Upper lobe of right lung (tissue), 1 donor: Measurements from ENCODE around the gene MBD3L3. TPM values are rescaled to one million over a fixed set of nuclear protein-coding genes. Genes with fewer than 3 reads are reported as not detected.
A peak's percentile ranks its signal among the peaks of the same experiment; 100 is the strongest.

Experiments
- ATAC-seq: fragments of 200-7000 bp; cut with Tn5 transposase; one replicate; pipeline ENCODE4 v1.9.1; 2020; ENCODE audit warnings: mild to moderate bottlenecking, moderate library complexity
- DNase-seq: peaks from one replicate; pipeline ENCODE4 v3.0.0-alpha.2; 2020
- H3K27ac ChIP-seq: fragments of 200-600 bp; one replicate; pipeline ENCODE4 v1.8.0; 2022
- H3K27me3 ChIP-seq: fragments of 200-600 bp; one replicate; pipeline ENCODE4 v1.8.0; 2022; ENCODE audit warnings: mild to moderate bottlenecking
- H3K36me3 ChIP-seq: fragments of 200-600 bp; one replicate; pipeline ENCODE4 v1.8.0; 2022
- H3K4me1 ChIP-seq: fragments of 200-600 bp; one replicate; pipeline ENCODE4 v1.8.0; 2022
- H3K4me3 ChIP-seq: fragments of 200-600 bp; one replicate; pipeline ENCODE4 v1.8.0; 2022; ENCODE audit warnings: mild to moderate bottlenecking
- H3K9me3 ChIP-seq: fragments of 200-600 bp; one replicate; pipeline ENCODE4 v1.8.0; 2022
- intact Hi-C: fragments of 100-400 bp; cut with DNase I; formaldehyde crosslinking; loops from one replicate; pipeline ENCODE4 v1.11.0; 2022
- total RNA-seq: library from RNA; stranded (reverse); fragmentation: NEBNext Ultra II Directional; extraction: Animal tissue kit (Norgen Biotek cat#: 25700); gene quantifications from one replicate; pipeline ENCODE4 v1.2.1, GENCODE V29; 2021
- TF ChIP-seq, protein P1 (sequence below): fragments of 200-600 bp; IDR thresholded peaks from one replicate; pipeline ENCODE4 v1.8.0; 2022; ENCODE audit warnings: antibody characterized with exemption
- donor health status: DM: no; HTN: yes; CAD: no; lungs with severe emphysema.

The MBD3L3 gene
- total RNA-seq, 1 donor from 2014 or later: not detected

DNA sequence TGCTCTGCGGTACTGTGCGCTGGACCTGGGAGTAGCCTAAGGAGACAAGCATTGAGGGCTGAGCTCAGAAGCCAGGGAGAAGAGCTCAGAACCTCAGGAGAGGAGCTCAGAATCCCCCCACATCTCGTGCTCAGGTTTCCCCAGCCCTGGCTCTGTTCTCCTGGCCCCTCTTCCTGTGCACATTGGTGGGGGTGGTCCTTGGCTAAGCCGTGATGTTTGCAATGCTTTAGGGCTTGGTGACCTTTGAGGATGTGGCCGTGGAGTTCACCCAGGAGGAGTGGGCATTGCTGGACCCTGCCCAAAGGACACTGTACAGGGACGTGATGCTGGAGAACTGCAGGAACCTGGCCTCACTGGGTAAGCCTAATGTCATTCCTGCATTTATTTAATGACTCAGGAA is 17.7 kb upstream of the MBD3L3 start:
- H3K9me3 ChIP-seq: peaks cover 38% of the 10 kb centered on the region
- H3K36me3 ChIP-seq: peaks cover 97% of the 10 kb centered on the region
- no peak for DNase-seq

DNA sequence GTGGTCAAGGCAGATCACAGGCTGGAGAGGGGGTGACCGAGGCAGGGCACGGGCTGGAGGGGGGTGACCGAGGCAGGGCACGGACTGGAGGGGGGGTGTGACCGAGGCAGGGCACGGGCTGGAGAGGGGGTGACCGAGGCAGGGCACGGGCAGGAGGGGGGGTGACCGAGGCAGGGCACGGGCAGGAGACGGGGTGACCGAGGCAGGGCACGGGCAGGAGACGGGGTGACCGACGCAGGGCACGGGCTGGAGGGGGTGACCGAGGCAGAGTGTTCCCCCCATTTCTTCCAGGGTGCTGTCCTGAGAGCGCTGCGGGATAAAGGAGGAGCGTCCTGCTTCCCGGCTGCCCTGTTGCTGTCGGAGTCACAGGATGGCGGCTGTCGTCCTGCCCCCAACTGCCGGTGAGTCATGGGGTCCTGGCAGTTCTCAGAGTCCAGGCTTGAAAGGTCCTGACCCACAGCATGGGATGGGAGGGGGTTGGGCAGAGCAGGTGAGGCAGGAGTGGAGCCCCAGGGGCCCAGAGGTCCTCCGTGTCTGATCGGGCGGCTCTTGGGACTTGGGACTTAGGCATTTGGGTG is 16.3 kb upstream of the MBD3L3 start:
- Histone ChIP-seq H3K4me3 (no peak overlapping the region), H3K9me3 (peaks cover 26% of the 10 kb centered on the region), H3K4me1 (peaks cover 8% of the 10 kb centered on the region), H3K36me3 (peaks cover 88% of the 10 kb centered on the region), H3K27ac (no peak overlapping the region), H3K27me3 (no peaks in the 10 kb centered on the region)
- TF ChIP-seq, protein P1, sequence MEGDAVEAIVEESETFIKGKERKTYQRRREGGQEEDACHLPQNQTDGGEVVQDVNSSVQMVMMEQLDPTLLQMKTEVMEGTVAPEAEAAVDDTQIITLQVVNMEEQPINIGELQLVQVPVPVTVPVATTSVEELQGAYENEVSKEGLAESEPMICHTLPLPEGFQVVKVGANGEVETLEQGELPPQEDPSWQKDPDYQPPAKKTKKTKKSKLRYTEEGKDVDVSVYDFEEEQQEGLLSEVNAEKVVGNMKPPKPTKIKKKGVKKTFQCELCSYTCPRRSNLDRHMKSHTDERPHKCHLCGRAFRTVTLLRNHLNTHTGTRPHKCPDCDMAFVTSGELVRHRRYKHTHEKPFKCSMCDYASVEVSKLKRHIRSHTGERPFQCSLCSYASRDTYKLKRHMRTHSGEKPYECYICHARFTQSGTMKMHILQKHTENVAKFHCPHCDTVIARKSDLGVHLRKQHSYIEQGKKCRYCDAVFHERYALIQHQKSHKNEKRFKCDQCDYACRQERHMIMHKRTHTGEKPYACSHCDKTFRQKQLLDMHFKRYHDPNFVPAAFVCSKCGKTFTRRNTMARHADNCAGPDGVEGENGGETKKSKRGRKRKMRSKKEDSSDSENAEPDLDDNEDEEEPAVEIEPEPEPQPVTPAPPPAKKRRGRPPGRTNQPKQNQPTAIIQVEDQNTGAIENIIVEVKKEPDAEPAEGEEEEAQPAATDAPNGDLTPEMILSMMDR: no peak
- ATAC-seq (no peak), DNase-seq (no peak)
- intact Hi-C loops: no loop called here

More for the DNA sequence above, 17.7 kb upstream of the MBD3L3 start:
- no peak overlapping the region for H3K4me3 ChIP-seq
- no peak for ATAC-seq
- H3K27ac ChIP-seq: no peak overlapping the region
- H3K4me1 ChIP-seq: no peaks in the 10 kb centered on the region
- TF ChIP-seq, protein P1: no peak
- intact Hi-C loops: no loop called here
- no peaks in the 10 kb centered on the region for H3K27me3 ChIP-seq

DNA sequence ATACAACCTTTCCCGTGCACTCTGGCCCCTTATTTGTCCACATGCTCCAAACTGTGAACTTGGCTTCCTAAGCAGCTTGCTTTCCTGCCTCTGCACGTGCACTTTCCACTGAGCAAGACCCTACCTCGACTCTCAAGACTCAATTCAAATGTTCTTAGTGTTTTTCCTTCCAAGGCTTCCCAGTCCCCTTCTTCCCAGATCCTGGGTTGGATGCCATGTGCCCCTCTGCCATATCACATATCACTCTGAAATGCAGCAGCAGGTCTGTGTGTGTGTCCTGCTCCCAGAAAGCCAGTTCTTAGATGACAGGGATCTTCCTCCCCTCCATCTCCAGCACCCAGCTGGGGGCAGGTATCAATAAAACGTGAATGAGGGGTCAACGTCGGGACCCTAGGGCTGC is 14.1 kb upstream of the MBD3L3 start:
- Histone ChIP-seq H3K9me3 (peaks cover 4% of the 10 kb centered on the region), H3K36me3 (peaks cover 66% of the 10 kb centered on the region), H3K27ac (no peak overlapping the region), H3K4me1 (peaks cover 8% of the 10 kb centered on the region), H3K27me3 (no peaks in the 10 kb centered on the region), H3K4me3 (no peak overlapping the region)
- intact Hi-C loops: no loop called here
- no peak for DNase-seq
- no peak for ATAC-seq
- TF ChIP-seq, protein P1: no peak

DNA sequence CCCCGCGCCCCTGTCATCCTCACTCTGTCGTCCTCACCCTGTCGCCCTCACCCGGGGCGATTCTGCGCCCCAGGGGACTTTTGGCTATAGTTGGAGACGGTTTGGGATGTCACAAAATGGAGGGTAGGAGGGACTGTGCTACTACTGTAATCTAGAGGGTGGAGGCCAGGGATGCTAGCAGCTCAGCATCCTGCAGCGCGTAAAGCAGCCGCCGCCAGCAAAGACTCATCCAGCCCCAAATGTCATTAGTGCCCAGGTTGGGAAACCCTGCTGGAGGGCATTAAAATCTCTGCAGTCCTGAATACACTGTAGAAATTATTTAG is 11.4 kb upstream of the MBD3L3 start:
- Histone ChIP-seq H3K9me3 (no peaks in the 10 kb centered on the region), H3K27me3 (no peaks in the 10 kb centered on the region), H3K4me3 (peak overlapping the region; percentile 99), H3K36me3 (peaks cover 39% of the 10 kb centered on the region), H3K27ac (peak overlapping the region; percentile 89), H3K4me1 (peaks cover 8% of the 10 kb centered on the region)
- no peak for DNase-seq
- ATAC-seq: no peak
- TF ChIP-seq, protein P1: no peak
- intact Hi-C loops: no loop called here

DNA sequence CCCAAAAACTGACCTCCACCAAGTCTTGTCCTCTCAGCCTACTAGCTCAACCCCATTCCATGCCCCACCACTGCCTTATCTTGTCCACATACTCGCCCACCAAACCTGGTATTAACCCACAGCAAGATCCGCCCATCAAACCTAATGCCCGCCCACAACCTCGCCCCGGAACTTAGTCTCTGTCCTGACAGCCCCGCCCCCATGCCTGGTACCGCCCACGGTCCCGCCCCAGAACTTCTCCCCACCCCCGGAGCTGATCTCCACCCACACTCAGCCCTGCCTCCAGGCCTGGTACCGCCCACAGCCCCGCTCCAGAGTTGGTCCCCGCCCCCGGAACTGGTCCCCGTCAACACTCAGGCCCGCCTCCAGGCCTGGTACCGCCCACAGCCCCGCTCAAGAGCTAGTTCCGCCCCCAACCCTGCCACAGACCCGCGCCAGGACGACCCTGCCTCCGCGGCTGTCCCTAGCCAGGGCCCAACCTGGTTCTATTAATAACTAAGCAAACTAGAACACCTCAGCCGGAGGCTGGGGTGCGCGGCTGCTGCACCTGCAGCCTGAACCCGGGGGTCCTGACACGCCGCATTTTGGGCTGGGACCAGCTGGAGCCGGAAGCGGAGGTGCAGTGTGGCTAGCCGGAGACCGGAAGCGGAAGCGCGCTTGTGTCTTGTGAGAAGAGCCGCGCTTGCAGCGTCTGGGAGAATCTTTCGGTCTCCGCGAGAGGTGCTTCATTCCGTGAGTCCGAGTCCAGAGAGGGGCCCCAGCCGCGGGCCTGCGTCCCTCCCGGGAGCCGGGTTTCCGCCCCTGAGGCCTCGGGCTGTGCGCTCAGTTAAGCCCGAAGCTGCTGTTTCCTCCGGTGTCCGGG is 10.8 kb upstream of the MBD3L3 start, which contains the start of gene ZNF557:
TSS of gene ZNF557 (plus strand) at position 662 of the 862 bp plus-strand sequence. CDS start 5,372 bp downstream, outside the sequence.
- DNase-seq (peak; percentile 99), ATAC-seq (peak; percentile 99)
- peak within 1 kb of the TSS; percentile 89 for H3K27ac ChIP-seq
- TF ChIP-seq, protein P1: no peak
- H3K36me3 ChIP-seq: peaks cover 36% of the 10 kb centered on the region
- peak within 1 kb of the TSS; percentile 99 for H3K4me3 ChIP-seq
- intact Hi-C loops: no loop called here
- H3K9me3 ChIP-seq: no peaks in the 10 kb centered on the region
- no peaks in the 10 kb centered on the region for H3K27me3 ChIP-seq
- peaks cover 8% of the 10 kb centered on the region for H3K4me1 ChIP-seq
